IMR-90 (cell line): ENCODE results near the gene ELOVL1. TPM values are rescaled to one million over a fixed set of nuclear protein-coding genes. Genes with fewer than 3 reads are reported as not detected.

ENCODE experiments used
- ATAC-seq: fragments of 200-7000 bp; cut with Tn5 transposase; 2 replicates; pipeline ENCODE4 v1.9.1; 2020; ENCODE audit warnings: low read depth, mild to moderate bottlenecking, moderate library complexity
- BruUV-seq: library from RNA; stranded (reverse); fragments of 400-500 nt; replicated peaks from 2 replicates; lab custom pipeline; 2021; lab: Mats Ljungman, UMichigan
- CTCF ChIA-PET: fragments of 300-600 bp; formaldehyde crosslinking; extraction: SDS; loops from one replicate; lab custom pipeline; 2021; ENCODE audit warnings: antibody characterized with exemption; lab: Yijun Ruan, JAX
- POLR2A ChIA-PET: fragments of 300-600 bp; sonication (Branson Sonifier 250); formaldehyde crosslinking; loops from one replicate; lab custom pipeline; 2022; ENCODE audit warnings: antibody characterized with exemption; ENCODE audit not compliant: unreplicated experiment; lab: Charles Lee
- DNase-seq: peaks from one replicate; pipeline ENCODE4 v3.0.0; 2013
- H2AFZ ChIP-seq: replicated peaks from 2 replicates; pipeline ENCODE3; 2013; ENCODE audit warnings: low read length, mild to moderate bottlenecking; ENCODE audit not compliant: poor library complexity
- H2AK5ac ChIP-seq: 2 replicates; pipeline ENCODE4 v1.6.1; 2013; ENCODE audit warnings: low read depth, low read length, inconsistent platforms
- H2AK9ac ChIP-seq: replicated peaks from 2 replicates; pipeline ENCODE3; 2013; ENCODE audit warnings: mild to moderate bottlenecking, low read depth, low read length, moderate library complexity; ENCODE audit not compliant: poor library complexity
- H2BK120ac ChIP-seq: 2 replicates; pipeline ENCODE4 v1.6.1; 2013; ENCODE audit warnings: low read depth, low read length, inconsistent platforms
- H2BK15ac ChIP-seq: 3 replicates; pipeline ENCODE4 v1.6.1; 2013; ENCODE audit warnings: low read depth, low read length, inconsistent platforms
- H2BK20ac ChIP-seq: 2 replicates; pipeline ENCODE4 v1.6.1; 2013; ENCODE audit warnings: low read depth, mild to moderate bottlenecking, inconsistent platforms, low read length, moderate library complexity
- H2BK5ac ChIP-seq: 2 replicates; pipeline ENCODE4 v1.6.1; 2013; ENCODE audit warnings: mild to moderate bottlenecking, low read depth, low read length, inconsistent platforms; ENCODE audit not compliant: poor library complexity, severe bottlenecking
- H3K14ac ChIP-seq: replicated peaks from 2 replicates; pipeline ENCODE4 v1.6.1; 2013; ENCODE audit warnings: low read depth, low read length, inconsistent platforms
- H3K18ac ChIP-seq: 2 replicates; pipeline ENCODE4 v1.6.1; 2013; ENCODE audit warnings: low read depth, low read length, control low read depth
- H3K23ac ChIP-seq: 2 replicates; pipeline ENCODE4 v1.6.1; 2013; ENCODE audit warnings: low read depth, low read length, inconsistent platforms
- H3K27ac ChIP-seq: 2 replicates; pipeline ENCODE4 v1.5.1; 2013; ENCODE audit warnings: mild to moderate bottlenecking, control low read depth, low read length; ENCODE audit not compliant: insufficient read depth
- H3K27me3 ChIP-seq: 2 replicates; pipeline ENCODE4 v1.6.1; 2013; ENCODE audit warnings: low read length; ENCODE audit not compliant: control insufficient read depth, insufficient read depth
- H3K36me3 ChIP-seq: 2 replicates; pipeline ENCODE4 v1.6.1; 2013; ENCODE audit warnings: low read length, mixed read lengths; ENCODE audit not compliant: control insufficient read depth, insufficient read depth
- H3K4ac ChIP-seq: 2 replicates; pipeline ENCODE4 v1.6.1; 2013; ENCODE audit warnings: low read depth, low read length, inconsistent platforms
- H3K4me1 ChIP-seq: 2 replicates; pipeline ENCODE4 v1.6.1; 2013; ENCODE audit warnings: low read length, mixed read lengths; ENCODE audit not compliant: control insufficient read depth, insufficient read depth
- H3K4me2 ChIP-seq: 2 replicates; pipeline ENCODE4 v1.6.1; 2013; ENCODE audit warnings: low read depth, mild to moderate bottlenecking, control low read depth, low read length, moderate library complexity
- H3K4me3 ChIP-seq: 2 replicates; pipeline ENCODE4 v1.5.1; 2013; ENCODE audit warnings: low read depth, mild to moderate bottlenecking, control low read depth, low read length, moderate library complexity; ENCODE audit not compliant: insufficient read depth
- H3K56ac ChIP-seq: 2 replicates; pipeline ENCODE4 v1.6.1; 2013; ENCODE audit warnings: low read length, inconsistent platforms; ENCODE audit not compliant: insufficient read depth; ENCODE audit errors: extremely low read depth
- H3K79me1 ChIP-seq, 2 experiments: 2 replicates each; pipeline ENCODE4 v1.6.1; 2013; ENCODE audit warnings: low read length in 2 of 2, inconsistent platforms in 1 of 2, low read depth in 1 of 2
- H3K9ac ChIP-seq: 2 replicates; pipeline ENCODE4 v1.6.1; 2013; ENCODE audit warnings: low read depth, low read length, control low read depth
- H3K9me1 ChIP-seq: 2 replicates; pipeline ENCODE4 v1.6.1; 2013; ENCODE audit warnings: low read length, inconsistent platforms; ENCODE audit not compliant: insufficient read depth
- H3K9me3 ChIP-seq: 2 replicates; pipeline ENCODE4 v1.6.1; 2013; ENCODE audit warnings: low read length; ENCODE audit not compliant: control insufficient read depth, insufficient read depth
- H4K20me1 ChIP-seq: 2 replicates; pipeline ENCODE4 v1.6.1; 2013; ENCODE audit warnings: low read length, inconsistent platforms; ENCODE audit not compliant: insufficient read depth
- H4K5ac ChIP-seq: 2 replicates; pipeline ENCODE4 v1.6.1; 2013; ENCODE audit warnings: mild to moderate bottlenecking, low read depth, low read length, control low read depth
- H4K8ac ChIP-seq, 2 experiments: 2 replicates each; pipeline ENCODE4 v1.6.1; 2013; ENCODE audit warnings: low read depth in 2 of 2, low read length in 2 of 2, control low read depth in 1 of 2, inconsistent platforms in 1 of 2
- H4K91ac ChIP-seq: 2 replicates; pipeline ENCODE4 v1.6.1; 2013; ENCODE audit warnings: low read depth, low read length, inconsistent platforms; ENCODE audit not compliant: insufficient read depth
- MAFK ChIP-seq: IDR thresholded peaks from 2 replicates; pipeline ENCODE4 v1.6.1; 2012; ENCODE audit warnings: low read depth, low read length, improper control_type of control experiment
- NFE2L2 ChIP-seq: fragments of 150-350 bp; IDR thresholded peaks from 2 replicates; pipeline ENCODE4 v1.6.1; 2016; ENCODE audit warnings: low read depth, mild to moderate bottlenecking, low read length
- WGBS, 2 experiments: methylation state at CpG; one replicate each; pipeline versions ENCODE4 v1.1.5 to v1.1.7; 2013; ENCODE audit warnings: missing lambda C conversion rate in 2 of 2; ENCODE audit not compliant: insufficient read length in 1 of 2; ENCODE audit errors: extremely low coverage in 2 of 2; 5-methylcytosine and 5-hydroxymethylcytosine counted together
- dilution Hi-C: fragments of 300-500 bp; cut with HindIII; formaldehyde crosslinking; loops from one replicate; pipeline ENCODE4 v1.14.3; 2018; ENCODE audit warnings: low sequenced_read_pairs; ENCODE audit not compliant: unreplicated experiment
- in situ Hi-C: fragments of 300-500 bp; cut with MboI; formaldehyde crosslinking; loops from 3 replicates; pipeline ENCODE4 v1.14.3; 2019; ENCODE audit warnings: low sequenced_read_pairs, inconsistent platforms, mixed read lengths
- intact Hi-C: fragments of 100-400 bp; cut with micrococcal nuclease; formaldehyde crosslinking; loops from 2 replicates; pipeline ENCODE4 v1.10.0; 2022
- polyA plus RNA-seq, 3 experiments: library from polyadenylated mRNA; depleted of rRNA; stranded (reverse); fragments of >200 nt; gene quantifications; 2 replicates each; pipeline ENCODE4 v1.2.3, GENCODE V29; 2012; ENCODE audit warnings: low replicate concordance in 1 of 3
- total RNA-seq: library from RNA; depleted of rRNA; stranded (reverse); fragments of >200 nt; gene quantifications from 2 replicates; pipeline ENCODE4 v1.2.3, GENCODE V29; 2012
- TF ChIP-seq, protein P1 (sequence below): conservative IDR thresholded peaks from 2 replicates; pipeline ENCODE4 v1.5.1; 2012; ENCODE audit warnings: mild to moderate bottlenecking, low read depth, low read length, improper control_type of control experiment

The ELOVL1 gene
- total and polyA plus RNA-seq, 2 of the 4 experiments (the other 2 are of a cell fraction): 88.9 to 211 TPM

DNA sequence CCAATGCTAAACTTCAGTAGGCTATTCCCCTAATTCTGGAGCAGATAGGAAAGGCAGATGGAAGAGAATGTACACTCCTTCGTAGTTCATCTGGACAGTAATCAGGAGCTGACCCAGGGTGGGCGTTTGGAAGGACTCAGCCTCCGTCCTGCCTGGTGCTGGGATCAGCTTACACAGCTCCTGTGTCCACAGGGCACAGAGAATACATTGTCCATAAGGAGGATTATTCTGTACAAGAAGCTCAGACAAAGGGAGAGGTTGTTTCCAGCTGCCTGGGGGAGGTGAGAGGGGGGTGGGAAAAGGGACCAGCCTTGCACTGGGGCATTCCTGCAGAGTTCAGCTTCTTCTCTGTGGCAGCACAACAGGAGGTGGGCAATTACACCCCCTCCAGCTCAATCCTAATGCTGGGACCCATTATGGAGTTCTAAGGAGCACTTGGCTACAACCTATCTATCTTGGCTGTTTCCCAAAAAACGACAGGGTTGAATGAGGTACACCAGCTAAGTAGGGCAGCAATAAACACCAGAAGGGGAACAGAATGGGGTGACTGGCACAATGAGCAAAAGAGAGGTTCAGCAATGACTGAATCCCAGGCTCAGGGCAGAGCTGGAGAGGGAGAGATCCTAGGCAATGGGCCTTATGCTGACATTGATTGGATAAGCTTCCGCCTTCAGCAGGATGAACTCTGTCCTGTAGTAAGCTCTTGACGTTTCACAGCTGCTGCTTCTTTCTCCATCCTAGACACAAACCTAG lies 14.4 kb upstream of the ELOVL1 start (continued):
- TF ChIP-seq NFE2L2: no peak

DNA sequence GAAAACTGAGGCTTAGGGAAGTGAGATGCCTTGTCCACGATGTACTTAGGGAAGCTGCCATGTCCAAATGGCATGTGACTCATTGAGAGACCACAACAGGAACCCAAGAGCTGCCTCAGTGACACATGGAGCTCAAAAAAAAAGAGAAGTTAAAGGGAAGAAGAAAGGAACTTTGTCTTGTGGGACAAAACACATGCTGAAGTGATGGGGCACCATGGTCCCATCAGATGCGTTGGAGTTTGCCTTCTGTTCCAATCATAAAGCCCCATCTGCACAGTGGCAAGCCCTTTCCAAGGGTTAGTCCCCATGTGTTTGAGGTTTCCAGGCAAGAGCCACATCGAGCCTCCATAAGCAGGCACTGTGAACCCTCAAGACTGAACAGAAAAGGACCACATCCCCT lies 13.8 kb upstream of the ELOVL1 start:
- dilution Hi-C loops: no loop called here
- POLR2A ChIA-PET: interaction anchor here (0.6 kb wide), 1 partner anchor 89 kb away, joined by 8 read pairs; no protein-coding TSS in a partner anchor
- peaks cover 6% of the 10 kb centered on the region; the same call in 1 of the 2 replicates for H3K9me1 ChIP-seq

More for the DNA sequence above, 13.8 kb upstream of the ELOVL1 start:
- 100% methylated on average over 2 of the region's 3 CpGs; no CpG with 5 or more reads in 1 of the 2 experiments for WGBS, 2 experiments
- no peak overlapping the region for H2BK120ac ChIP-seq
- no peaks in the 10 kb centered on the region for H3K27me3 ChIP-seq
- peaks cover 3 to 60% of the 10 kb centered on the region in 2 experiments; a peak in 3 of 4 replicates for H3K79me1 ChIP-seq
- H3K18ac ChIP-seq: no peak overlapping the region
- ATAC-seq (peak; percentile 10; the same call in 1 of the 2 replicates), DNase-seq (no peak)
- H3K4me1 ChIP-seq: 0 out of 2 replicates have a peak, but pooled peaks cover 2% of the 10 kb centered on the region
- no peak overlapping the region for H3K4me2 ChIP-seq
- no peak overlapping the region for H4K8ac ChIP-seq
- no peak overlapping the region for H2AFZ ChIP-seq
- H3K56ac ChIP-seq: no peak overlapping the region
- BruUV-seq: no TSS peak
- no peak overlapping the region for H3K9ac ChIP-seq
- H3K9me3 ChIP-seq: no peaks in the 10 kb centered on the region
- H2BK15ac ChIP-seq: no peak overlapping the region
- H2BK5ac ChIP-seq: no peak overlapping the region
- no peak overlapping the region for H2BK20ac ChIP-seq
- H3K4ac ChIP-seq: no peak overlapping the region
- in situ Hi-C loops (no loop called here), intact Hi-C loops (no loop called here)
- peaks cover 5% of the 10 kb centered on the region; the same call in 1 of the 2 replicates for H4K20me1 ChIP-seq
- no peak overlapping the region for H3K4me3 ChIP-seq
- CTCF ChIA-PET: no interaction called here
- 0 out of 2 replicates have a peak overlapping the region, but pooled peaks have one; percentile 20 for H3K23ac ChIP-seq
- no peak overlapping the region for H4K5ac ChIP-seq
- no peak overlapping the region for H2AK5ac ChIP-seq
- peaks cover 49% of the 10 kb centered on the region for H3K36me3 ChIP-seq
- H3K14ac ChIP-seq: no peak overlapping the region
- H4K91ac ChIP-seq: no peak overlapping the region; the same call in 1 of the 2 replicates
- no peak for TF ChIP-seq NFE2L2
- TF ChIP-seq, protein P1, sequence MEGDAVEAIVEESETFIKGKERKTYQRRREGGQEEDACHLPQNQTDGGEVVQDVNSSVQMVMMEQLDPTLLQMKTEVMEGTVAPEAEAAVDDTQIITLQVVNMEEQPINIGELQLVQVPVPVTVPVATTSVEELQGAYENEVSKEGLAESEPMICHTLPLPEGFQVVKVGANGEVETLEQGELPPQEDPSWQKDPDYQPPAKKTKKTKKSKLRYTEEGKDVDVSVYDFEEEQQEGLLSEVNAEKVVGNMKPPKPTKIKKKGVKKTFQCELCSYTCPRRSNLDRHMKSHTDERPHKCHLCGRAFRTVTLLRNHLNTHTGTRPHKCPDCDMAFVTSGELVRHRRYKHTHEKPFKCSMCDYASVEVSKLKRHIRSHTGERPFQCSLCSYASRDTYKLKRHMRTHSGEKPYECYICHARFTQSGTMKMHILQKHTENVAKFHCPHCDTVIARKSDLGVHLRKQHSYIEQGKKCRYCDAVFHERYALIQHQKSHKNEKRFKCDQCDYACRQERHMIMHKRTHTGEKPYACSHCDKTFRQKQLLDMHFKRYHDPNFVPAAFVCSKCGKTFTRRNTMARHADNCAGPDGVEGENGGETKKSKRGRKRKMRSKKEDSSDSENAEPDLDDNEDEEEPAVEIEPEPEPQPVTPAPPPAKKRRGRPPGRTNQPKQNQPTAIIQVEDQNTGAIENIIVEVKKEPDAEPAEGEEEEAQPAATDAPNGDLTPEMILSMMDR: no peak
- TF ChIP-seq MAFK: no peak
- H3K27ac ChIP-seq: no peak overlapping the region
- H2AK9ac ChIP-seq: no peak overlapping the region
